Fibroblast of mammary gland (primary cell): ENCODE data around the gene COL27A1.

Experiments
- DNase-seq: peaks from one replicate; pipeline ENCODE4 v3.0.0-alpha.2; 2010; ENCODE audit warnings: low read depth
- H3K4me3 ChIP-seq: 2 replicates; pipeline ENCODE4 v1.5.1; 2011; ENCODE audit warnings: low read depth, mild to moderate bottlenecking, low read length, moderate library complexity; ENCODE audit not compliant: control insufficient read depth
- CTCF ChIP-seq: conservative IDR thresholded peaks from 2 replicates; pipeline ENCODE4 v1.5.1; 2011; ENCODE audit warnings: low read depth, low read length, inconsistent platforms; ENCODE audit not compliant: control insufficient read depth, insufficient read depth

COL27A1 gene

GRCh38 chr9:114180696-114181606 is 25.6 kb downstream of the COL27A1 start:
- no peak for DNase-seq
- H3K4me3 ChIP-seq, result no peak overlapping the region
- no peak for TF ChIP-seq CTCF

GRCh38 chr9:114181607-114182409 is 26.5 kb downstream of the COL27A1 start:
- TF ChIP-seq CTCF, result no peak
- no peak overlapping the region for H3K4me3 ChIP-seq
- DNase-seq, result no peak

GRCh38 chr9:114183006-114183405 is 27.7 kb downstream of the COL27A1 start:
- H3K4me3 ChIP-seq, result no peak overlapping the region
- TF ChIP-seq CTCF, result no peak
- DNase-seq, result no peak

GRCh38 chr9:114184071-114184470 is 28.7 kb downstream of the COL27A1 start:
- no peak for TF ChIP-seq CTCF
- no peak overlapping the region for H3K4me3 ChIP-seq
- DNase-seq, result peak; percentile 10

GRCh38 chr9:114184866-114185265 is 29.5 kb downstream of the COL27A1 start:
- TF ChIP-seq CTCF, result no peak
- H3K4me3 ChIP-seq, result no peak overlapping the region
- no peak for DNase-seq

- DNase-seq, result no peak
- no peak overlapping the region for H3K4me3 ChIP-seq
- TF ChIP-seq CTCF, result no peak
Observed at GRCh38 chr9:114185570-114186490, 30.5 kb downstream of the COL27A1 start.
